Ovary (tissue), 9 donors: ENCODE results near the gene LAG3. TPM values are rescaled to one million over a fixed set of nuclear protein-coding genes. Genes with fewer than 3 reads are reported as not detected.
A peak's percentile ranks its signal among the peaks of the same experiment; 100 is the strongest.

ENCODE experiments used
- DNase-seq, 5 donors: peaks; one replicate each; pipeline ENCODE4 v3.0.0-alpha.2; 2019 to 2020
- H3K27ac ChIP-seq, 2 donors: fragments of 200-600 bp; one replicate each; pipeline versions ENCODE4 v1.5.1 to v1.8.0; 2019 to 2022
- H3K27me3 ChIP-seq: fragments of 200-600 bp; one replicate; pipeline ENCODE4 v1.8.0; 2022
- H3K36me3 ChIP-seq: fragments of 200-600 bp; sonication (generic); one replicate; pipeline ENCODE4 v1.5.1; 2019
- H3K4me1 ChIP-seq: one replicate; pipeline ENCODE4 v1.8.1; 2013; ENCODE audit warnings: mild to moderate bottlenecking, moderate library complexity; ENCODE audit not compliant: insufficient read depth
- H3K4me3 ChIP-seq: fragments of 200-600 bp; sonication (generic); one replicate; pipeline ENCODE4 v1.5.1; 2017
- H3K9me3 ChIP-seq, 2 donors: fragments of 200-600 bp in 1 of 2; sonication (generic) in 1 of 2; one replicate each; pipeline versions ENCODE4 v1.5.1 to v1.8.1; 2013 to 2019; ENCODE audit warnings: mild to moderate bottlenecking in 1 of 2, moderate library complexity in 1 of 2
- EP300 ChIP-seq: sonication (generic); formaldehyde crosslinking; IDR thresholded peaks from one replicate; pipeline ENCODE4 v1.6.1; 2017; ENCODE audit warnings: antibody characterized with exemption
- POLR2A ChIP-seq: fragments of 450-650 bp; IDR thresholded peaks from one replicate; pipeline ENCODE4 v1.6.1; 2017; ENCODE audit warnings: antibody characterized with exemption, mild to moderate bottlenecking, moderate library complexity
- WGBS, 3 donors: extraction: QIAGEN DNeasy Blood & Tissue Kit in 1 of 3; methylation state at CpG; one replicate each; pipeline versions ENCODE4 v1.1.5 to v1.1.7; 2013 to 2017; 5-methylcytosine and 5-hydroxymethylcytosine counted together
- intact Hi-C, 4 donors: fragments of 100-400 bp; cut with DNase I; formaldehyde crosslinking; loops; one replicate each; pipeline versions ENCODE4 v1.11.0 to v1.15.1; 2022 to 2023
- polyA plus RNA-seq, 2 donors: library from polyadenylated mRNA; stranded (reverse); fragments of 200-250 nt in 1 of 2; fragments of 350-450 nt in 1 of 2; fragmentation: Illumina TruSeq in 1 of 2; extraction: RNeasy Lipid Tissue Mini Kit (QIAGEN cat#74804) in 1 of 2; gene quantifications; one replicate each; pipeline ENCODE4 v1.2.3, GENCODE V29; 2013 to 2014
- total RNA-seq, 7 donors: library from RNA; depleted of rRNA in 2 of 7; stranded (reverse); fragments of >200 nt in 2 of 7; fragmentation: NEBNext Ultra II Directional in 3 of 7; extraction: Animal tissue kit (Norgen Biotek cat#: 25700) in 3 of 7; gene quantifications; one replicate each; pipeline versions ENCODE4 v1.1.0 to v1.2.4, GENCODE V29; 2016 to 2023
- TF ChIP-seq, protein P1 (sequence below), 3 donors: fragments of 450-650 bp in 2 of 3; fragments of 200-600 bp in 1 of 3; IDR thresholded peaks; one replicate each; pipeline versions ENCODE4 v1.5.1 to v1.8.0; 2016 to 2022; ENCODE audit warnings: antibody characterized with exemption in 3 of 3, mild to moderate bottlenecking in 1 of 3
- donor health status: DM: no; HTN: no; CAD: no; lungs with moderate emphysema.
- donor health status: DM: no; HTN: no; CAD: no.
- donor health status: Bipolar disorder and iron deficiency.
- donor health status: DM: yes; HTN: yes; CAD: no.
- donor health status: DM: no; HTN: no; CAD: no.
- donor health status: DM: yes; HTN: yes; CAD: no.

The LAG3 gene
- total and polyA plus RNA-seq, 9 donors, result 4.7 to 21.8 (median 14.2) TPM

DNA sequence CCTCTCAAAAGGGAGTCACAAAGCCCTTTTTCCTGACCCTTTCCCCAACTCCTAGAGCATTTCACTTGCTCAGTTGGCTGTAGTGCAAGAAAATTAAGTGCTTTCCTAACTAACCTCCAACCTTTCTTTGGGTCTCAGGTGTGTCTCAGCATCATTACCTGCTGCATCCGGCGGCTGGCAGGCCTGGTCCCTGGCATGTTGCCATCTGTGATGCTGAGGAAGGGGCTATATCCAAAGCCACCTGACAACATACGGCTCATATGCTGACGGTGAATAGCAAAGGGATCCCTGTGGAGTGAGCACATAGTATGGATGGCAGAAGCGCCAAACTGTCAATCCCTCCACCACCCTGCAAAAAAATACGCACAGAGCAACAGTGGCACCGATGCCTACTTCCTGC, 20.6 kb upstream of the LAG3 start:
- H3K36me3 ChIP-seq, result no peaks in the 10 kb centered on the region
- H3K27me3 ChIP-seq, result no peaks in the 10 kb centered on the region
- intact Hi-C loops, result loop anchor here in 2 of 4 donors (2.0 to 5.0 kb wide), 2 partner anchors 15 to 76 kb away; partner anchors contain the start of genes P3H3 (in 2 of the 2) and PTMS (in 2 of the 2)
- H3K4me3 ChIP-seq, result no peak overlapping the region
- 59 to 66% (median 64%) methylated on average over 7 of the region's 7 CpGs for WGBS, 3 donors
- H3K4me1 ChIP-seq, result peaks cover 7% of the 10 kb centered on the region
- peak overlapping the region; percentile 96 to 100 for H3K27ac ChIP-seq
- DNase-seq, result peak in 3 of 5 donors; percentile 43 to 66 (median 51)
- H3K9me3 ChIP-seq, result no peaks in the 10 kb centered on the region
- TF ChIP-seq EP300 (no peak), POLR2A (no peak)
- TF ChIP-seq, protein P1, sequence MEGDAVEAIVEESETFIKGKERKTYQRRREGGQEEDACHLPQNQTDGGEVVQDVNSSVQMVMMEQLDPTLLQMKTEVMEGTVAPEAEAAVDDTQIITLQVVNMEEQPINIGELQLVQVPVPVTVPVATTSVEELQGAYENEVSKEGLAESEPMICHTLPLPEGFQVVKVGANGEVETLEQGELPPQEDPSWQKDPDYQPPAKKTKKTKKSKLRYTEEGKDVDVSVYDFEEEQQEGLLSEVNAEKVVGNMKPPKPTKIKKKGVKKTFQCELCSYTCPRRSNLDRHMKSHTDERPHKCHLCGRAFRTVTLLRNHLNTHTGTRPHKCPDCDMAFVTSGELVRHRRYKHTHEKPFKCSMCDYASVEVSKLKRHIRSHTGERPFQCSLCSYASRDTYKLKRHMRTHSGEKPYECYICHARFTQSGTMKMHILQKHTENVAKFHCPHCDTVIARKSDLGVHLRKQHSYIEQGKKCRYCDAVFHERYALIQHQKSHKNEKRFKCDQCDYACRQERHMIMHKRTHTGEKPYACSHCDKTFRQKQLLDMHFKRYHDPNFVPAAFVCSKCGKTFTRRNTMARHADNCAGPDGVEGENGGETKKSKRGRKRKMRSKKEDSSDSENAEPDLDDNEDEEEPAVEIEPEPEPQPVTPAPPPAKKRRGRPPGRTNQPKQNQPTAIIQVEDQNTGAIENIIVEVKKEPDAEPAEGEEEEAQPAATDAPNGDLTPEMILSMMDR (IDR thresholded peaks at IDR 0.05), result no peak

DNA sequence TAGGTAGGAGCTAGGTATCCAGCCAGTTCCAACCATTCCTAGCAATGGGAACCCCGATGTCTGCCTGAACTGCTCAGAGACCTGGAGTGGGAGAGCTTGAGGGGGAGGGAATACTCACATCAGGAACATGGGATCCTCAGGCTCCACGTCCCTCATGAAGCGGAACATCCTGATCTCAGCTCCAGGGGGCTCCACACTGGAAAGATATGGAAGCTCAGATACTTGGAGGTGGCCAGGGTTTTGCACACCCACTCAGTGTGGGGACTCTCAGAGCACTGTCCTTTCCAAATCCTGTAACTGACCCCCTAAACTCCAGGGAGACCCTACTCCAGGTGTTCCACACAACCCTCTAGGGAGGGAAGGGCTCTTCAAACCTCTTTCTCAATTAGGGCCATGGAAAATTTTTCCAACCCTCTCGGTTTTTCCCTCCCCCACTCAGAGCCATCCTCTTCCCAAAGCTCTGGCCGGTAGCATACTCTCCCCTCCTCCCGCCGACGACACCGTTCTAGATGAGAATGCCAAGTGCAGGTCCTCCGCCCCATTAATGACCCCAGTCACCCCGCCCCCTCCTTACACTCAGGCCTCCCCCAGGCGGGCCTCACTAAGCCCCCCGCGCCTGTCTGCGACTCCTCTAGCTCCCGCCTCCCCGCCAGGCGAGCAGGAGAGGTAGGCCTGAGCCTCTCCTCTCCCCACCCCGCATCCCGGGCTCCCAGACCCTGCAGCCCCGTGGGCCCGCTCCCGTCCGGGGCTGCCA, 20.0 kb upstream of the LAG3 start:
- intact Hi-C loops, result loop anchor here in 2 of 4 donors (2.0 to 5.0 kb wide), 2 partner anchors 14 to 75 kb away; partner anchors contain the start of genes P3H3 (in 2 of the 2) and PTMS (in 2 of the 2)
- TF ChIP-seq EP300, result no peak
- TF ChIP-seq, protein P1 (IDR thresholded peaks at IDR 0.05), result no peak
- no peak for TF ChIP-seq POLR2A
- Histone ChIP-seq H3K4me1 (peaks cover 7% of the 10 kb centered on the region), H3K27me3 (no peaks in the 10 kb centered on the region), H3K4me3 (peak overlapping the region; percentile 76), H3K36me3 (no peaks in the 10 kb centered on the region), H3K9me3 (no peaks in the 10 kb centered on the region), H3K27ac (peak overlapping the region; percentile 96 to 100)
- DNase-seq, result peak in 1 of 5 donors; percentile 68
- whole genome bisulfite sequencing, 3 donors, result 2 to 3% (median 2%) methylated on average over 23 to 24 of the region's 24 CpGs

DNA sequence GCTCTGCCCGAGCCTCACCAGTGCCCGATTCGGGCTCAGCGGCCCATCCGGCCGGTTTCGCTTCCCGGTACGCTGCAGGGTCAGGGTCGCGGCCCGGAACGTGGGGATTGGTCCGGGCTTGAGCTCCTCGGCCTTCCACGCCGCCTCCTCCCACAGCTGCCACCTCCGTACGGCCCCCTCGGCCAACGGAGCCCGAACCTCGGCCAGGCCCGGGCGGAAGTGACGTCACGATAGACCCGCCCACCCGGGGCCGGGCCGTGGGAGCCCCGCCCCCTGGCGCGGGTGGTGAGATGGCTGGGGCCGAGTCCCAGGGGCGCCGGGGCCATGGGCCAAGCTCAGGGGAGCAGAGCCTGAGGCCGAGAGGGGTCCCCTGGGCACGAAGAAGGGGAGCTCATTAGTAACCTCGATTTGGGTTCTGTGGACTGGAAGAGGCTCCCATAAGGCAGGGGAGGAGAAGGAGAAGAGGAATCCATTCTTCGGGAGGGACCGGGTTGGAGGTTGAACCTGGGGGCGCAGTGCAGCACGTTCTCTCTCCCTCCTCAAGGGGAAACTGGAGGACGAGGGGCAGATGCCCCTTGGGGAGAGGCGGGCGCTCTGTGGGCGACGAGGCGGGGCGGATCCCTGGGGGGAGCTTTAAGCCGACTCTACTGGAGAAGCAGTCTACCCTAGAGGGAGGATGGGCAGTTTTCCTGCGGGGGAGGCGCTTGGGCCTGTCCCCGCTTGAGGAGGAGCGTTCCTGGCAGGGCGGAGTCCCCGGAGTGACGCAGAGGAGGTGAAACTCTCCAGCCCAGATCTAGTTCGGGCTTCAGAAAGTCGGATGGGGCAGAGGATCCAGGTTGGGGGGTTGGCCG, 19.2 kb upstream of the LAG3 start, which contains the start of gene MLF2:
Gene MLF2, minus strand, starts transcription at position 221 of the 851 bp plus-strand sequence. CDS start 807 bp downstream, outside the sequence.
- Histone ChIP-seq H3K9me3 (no peaks in the 10 kb centered on the region), H3K27me3 (no peaks in the 10 kb centered on the region), H3K27ac (peak within 1 kb of the TSS; percentile 96 to 100), H3K4me3 (peak within 1 kb of the TSS; percentile 76), H3K4me1 (peaks cover 7% of the 10 kb centered on the region), H3K36me3 (no peaks in the 10 kb centered on the region)
- peak; percentile 98 for TF ChIP-seq POLR2A
- TF ChIP-seq, protein P1 (IDR thresholded peaks at IDR 0.05), result peak; percentile 13 to 98 (median 96)
- peak; percentile 66 for TF ChIP-seq EP300
- WGBS, 3 donors, result 0% methylated on average over 43 to 62 of the region's 62 CpGs
- intact Hi-C loops, result loop anchor here in 2 of 4 donors (1.0 to 5.0 kb wide), 3 partner anchors 14 to 74 kb away; partner anchors contain the start of genes P3H3 (in 2 of the 2) and PTMS (in 2 of the 2)
- DNase-seq, result peak; percentile 99

DNA sequence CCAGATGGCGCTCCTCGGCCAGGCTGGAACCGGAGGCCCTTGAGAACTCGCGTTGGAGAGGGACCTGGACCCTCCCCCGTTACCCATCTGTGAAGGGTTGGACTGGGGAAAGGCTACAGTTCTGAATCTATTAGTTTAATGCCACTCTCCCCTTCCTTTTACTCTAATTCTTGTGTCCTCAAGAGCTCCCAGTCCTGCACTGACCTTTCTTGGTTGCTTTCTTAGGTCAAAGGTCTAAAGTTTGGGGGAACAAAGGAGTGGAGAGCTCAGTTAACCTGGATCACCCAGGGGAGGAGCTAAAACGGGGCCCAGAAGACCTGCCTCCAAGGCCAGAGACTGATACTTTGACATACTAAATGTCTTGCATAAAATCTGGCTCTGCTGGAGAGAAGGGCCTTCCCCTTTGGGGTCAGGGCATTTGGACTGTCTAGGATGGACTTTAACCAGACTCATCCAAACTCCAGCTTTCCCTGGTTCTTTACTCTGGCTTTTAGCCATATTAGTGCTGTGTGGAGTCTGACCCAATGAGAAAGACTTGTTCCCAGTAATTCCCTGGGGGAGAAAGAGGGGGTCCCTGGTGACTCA, 18.5 kb upstream of the LAG3 start:
- Histone ChIP-seq H3K27ac (peak overlapping the region; percentile 52 to 100), H3K4me1 (peaks cover 7% of the 10 kb centered on the region), H3K4me3 (no peak overlapping the region), H3K36me3 (no peaks in the 10 kb centered on the region), H3K9me3 (no peaks in the 10 kb centered on the region), H3K27me3 (no peaks in the 10 kb centered on the region)
- DNase-seq, result peak in 2 of 5 donors; percentile 49 to 60
- intact Hi-C loops, result loop anchor here in 2 of 4 donors (1.0 to 5.0 kb wide), 3 partner anchors 13 to 73 kb away; partner anchors contain the start of genes P3H3 (in 2 of the 2) and PTMS (in 2 of the 2)
- no peak for TF ChIP-seq POLR2A
- TF ChIP-seq, protein P1 (IDR thresholded peaks at IDR 0.05), result peak in 1 of 3 donors; percentile 97
- WGBS, 3 donors, result 0 to 1% (median 0%) methylated on average over 7 of the region's 7 CpGs
